Measurements from ENCODE around the gene FYCO1. TPM values are rescaled to one million over a fixed set of nuclear protein-coding genes. Genes with fewer than 3 reads are reported as not detected.

FYCO1 gene
- total and polyA plus RNA-seq, 10 of the 15 experiments (the other 5 are each of a cell fraction or from before 2014, with no cell fraction given) = 1.5 to 8.4 (median 6.5) TPM

DNA sequence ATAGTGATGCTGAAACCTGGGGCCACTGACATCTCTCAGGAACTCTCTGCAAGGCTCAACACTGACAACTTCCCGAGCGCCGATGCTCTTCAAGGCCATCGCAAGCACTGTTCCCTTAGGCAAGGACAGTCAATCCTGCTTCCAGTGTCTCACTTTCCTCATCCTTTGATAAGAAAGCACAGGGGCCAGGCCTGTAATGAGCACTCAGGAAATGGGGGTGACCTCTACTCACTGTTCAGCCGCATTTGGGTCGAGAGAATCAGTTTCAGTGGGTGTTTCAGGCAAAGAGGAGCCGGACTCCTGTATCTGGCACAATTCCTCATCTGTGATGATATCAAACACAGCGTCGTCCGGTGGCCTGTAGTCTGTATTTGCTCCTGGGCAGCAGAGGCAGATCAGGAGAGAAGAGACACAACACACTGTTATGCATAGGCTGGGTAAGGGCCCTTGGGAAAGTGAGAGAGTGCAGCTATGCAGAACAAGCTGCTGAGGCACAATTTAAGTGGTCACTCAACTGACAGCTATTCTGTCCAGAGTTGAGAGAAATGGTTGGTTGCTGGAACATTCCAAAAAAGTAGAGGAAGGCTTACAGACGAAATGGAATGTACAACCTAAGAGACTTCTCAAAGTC, 40.5 kb downstream of the FYCO1 start (continued):
- no peak for TF ChIP-seq EGR1 (IDR thresholded peaks at IDR 0.05; ENCODE audit: borderline replicate concordance in 1 of 2, low read depth in 2 of 2, low read length in 2 of 2)
- no peak for TF ChIP-seq NKRF (conservative IDR thresholded peaks at IDR 0.05)

DNA sequence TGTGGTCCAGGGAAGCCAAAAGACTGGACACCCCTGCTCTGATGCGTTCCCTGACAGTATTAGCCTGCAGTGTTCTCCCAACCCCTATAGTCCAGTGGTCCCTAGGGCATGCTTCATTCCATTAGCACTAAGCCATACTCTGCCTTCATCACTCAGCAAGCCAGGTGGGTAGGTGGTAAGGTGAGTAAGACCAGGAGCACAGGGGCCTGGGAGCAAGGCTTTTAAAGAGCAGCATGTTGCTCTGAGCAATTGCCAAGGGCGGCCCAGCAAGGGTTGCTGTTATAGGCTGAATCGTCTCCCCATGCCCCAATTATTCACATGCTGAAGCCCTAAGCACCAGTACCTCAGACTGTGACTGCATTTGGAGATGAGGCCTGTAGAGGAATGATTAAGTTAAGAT, 41.3 kb downstream of the FYCO1 start:
- in situ Hi-C loops (cut with MboI) = no loop called here
- TF ChIP-seq IKZF2 (IDR thresholded peaks at IDR 0.05) = no peak
- TF ChIP-seq, protein P1, sequence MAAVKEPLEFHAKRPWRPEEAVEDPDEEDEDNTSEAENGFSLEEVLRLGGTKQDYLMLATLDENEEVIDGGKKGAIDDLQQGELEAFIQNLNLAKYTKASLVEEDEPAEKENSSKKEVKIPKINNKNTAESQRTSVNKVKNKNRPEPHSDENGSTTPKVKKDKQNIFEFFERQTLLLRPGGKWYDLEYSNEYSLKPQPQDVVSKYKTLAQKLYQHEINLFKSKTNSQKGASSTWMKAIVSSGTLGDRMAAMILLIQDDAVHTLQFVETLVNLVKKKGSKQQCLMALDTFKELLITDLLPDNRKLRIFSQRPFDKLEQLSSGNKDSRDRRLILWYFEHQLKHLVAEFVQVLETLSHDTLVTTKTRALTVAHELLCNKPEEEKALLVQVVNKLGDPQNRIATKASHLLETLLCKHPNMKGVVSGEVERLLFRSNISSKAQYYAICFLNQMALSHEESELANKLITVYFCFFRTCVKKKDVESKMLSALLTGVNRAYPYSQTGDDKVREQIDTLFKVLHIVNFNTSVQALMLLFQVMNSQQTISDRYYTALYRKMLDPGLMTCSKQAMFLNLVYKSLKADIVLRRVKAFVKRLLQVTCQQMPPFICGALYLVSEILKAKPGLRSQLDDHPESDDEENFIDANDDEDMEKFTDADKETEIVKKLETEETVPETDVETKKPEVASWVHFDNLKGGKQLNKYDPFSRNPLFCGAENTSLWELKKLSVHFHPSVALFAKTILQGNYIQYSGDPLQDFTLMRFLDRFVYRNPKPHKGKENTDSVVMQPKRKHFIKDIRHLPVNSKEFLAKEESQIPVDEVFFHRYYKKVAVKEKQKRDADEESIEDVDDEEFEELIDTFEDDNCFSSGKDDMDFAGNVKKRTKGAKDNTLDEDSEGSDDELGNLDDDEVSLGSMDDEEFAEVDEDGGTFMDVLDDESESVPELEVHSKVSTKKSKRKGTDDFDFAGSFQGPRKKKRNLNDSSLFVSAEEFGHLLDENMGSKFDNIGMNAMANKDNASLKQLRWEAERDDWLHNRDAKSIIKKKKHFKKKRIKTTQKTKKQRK (IDR thresholded peaks at IDR 0.05; ENCODE audit: low read depth, low read length) = no peak
- TF ChIP-seq BMI1 (IDR thresholded peaks at IDR 0.05; ENCODE audit: borderline replicate concordance) = no peak
- TF ChIP-seq NKRF (conservative IDR thresholded peaks at IDR 0.05) = no peak
- no peak for TF ChIP-seq LARP7 (IDR thresholded peaks at IDR 0.05)
- no peak for TF ChIP-seq FOXK2 (IDR thresholded peaks at IDR 0.05)
- no peak for TF ChIP-seq SIN3A (IDR thresholded peaks at IDR 0.05; ENCODE audit: low read depth, low read length)
- TF ChIP-seq IKZF1 (conservative IDR thresholded peaks at IDR 0.05) = no peak
- no peak for TF ChIP-seq ZNF24 (IDR thresholded peaks at IDR 0.05)
- FAIRE-seq = no peak
- Histone ChIP-seq H3K27ac (ENCODE audit: control insufficient read depth, insufficient read depth) (no peak overlapping the region), H3K36me3 (ENCODE audit: control insufficient read depth in 2 of 2, insufficient read depth in 2 of 2, low read length in 1 of 2) (peaks cover 23 to 40% of the 10 kb centered on the region in 2 experiments), H3K4me3 (no peak overlapping the region), H3K79me2 (ENCODE audit: control insufficient read depth, insufficient read depth, low read length) (no peaks in the 10 kb centered on the region), H3K9me3 (replicated peaks; ENCODE audit: control insufficient read depth, insufficient read depth, low read length) (no peaks in the 10 kb centered on the region), H3K4me2 (ENCODE audit: control insufficient read depth, insufficient read depth) (no peak overlapping the region), H4K20me1 (ENCODE audit: control insufficient read depth, insufficient read depth) (no peaks in the 10 kb centered on the region), H3K4me1 (ENCODE audit: control insufficient read depth, insufficient read depth, low read length) (no peaks in the 10 kb centered on the region), H3K27me3 (replicated peaks in 1 of 2; ENCODE audit: control insufficient read depth in 2 of 2, insufficient read depth in 2 of 2, low read length in 1 of 2) (no peaks in the 10 kb centered on the region), H2AFZ (ENCODE audit: control insufficient read depth, low read depth, low read length) (no peak overlapping the region), H3K9ac (ENCODE audit: control insufficient read depth, insufficient read depth, low read length) (no peak overlapping the region)
- no peak for ATAC-seq
- 98% methylated on average over 3 of the region's 3 CpGs for WGBS (ENCODE audit: insufficient coverage, insufficient replicate concordance, low lambda C conversion rate, missing lambda C conversion rate)
- no TSS peak for BruUV-seq (replicated peaks)
- DNase-seq (ENCODE audit: low read depth, low spot score) = no peak
- ChIA-PET POLR2A (interaction anchor here (0.9 to 2.0 kb wide), 3 partner anchors 8 to 39 kb away, joined by 3 to 7 read pairs (median 3); no protein-coding TSS in a partner anchor), RAD21 (ENCODE audit: unreplicated experiment) (interaction anchor here (1.1 to 2.2 kb wide), 4 partner anchors 8 to 122 kb away, joined by 4 to 11 read pairs (median 7); no protein-coding TSS in a partner anchor), CTCF (interaction anchor here (0.8 to 5.9 kb wide), 8 partner anchors 9 to 123 kb away, joined by 3 to 53 read pairs (median 6); no protein-coding TSS in a partner anchor), SMC1A (ENCODE audit: uncharacterized antibody, unreplicated experiment) (interaction anchor here (0.8 to 5.0 kb wide), 8 partner anchors 10 to 131 kb away, joined by 3 to 39 read pairs (median 5); no protein-coding TSS in a partner anchor)
- intact Hi-C loops (cut with micrococcal nuclease; ENCODE audit: unreplicated experiment) = no loop called here

Data from GM12878 (cell line).